HUES6 (cell line): ENCODE data around the gene VSTM4.

Experiments
- H3K27ac ChIP-seq: 2 replicates; pipeline ENCODE4 v1.7.0; 2013; ENCODE audit warnings: low read depth, mild to moderate bottlenecking, low read length, inconsistent platforms
- H3K27me3 ChIP-seq: 2 replicates; pipeline ENCODE4 v1.6.1; 2013; ENCODE audit warnings: low read length; ENCODE audit not compliant: control insufficient read depth, insufficient read depth
- H3K36me3 ChIP-seq: 2 replicates; pipeline ENCODE4 v1.6.1; 2013; ENCODE audit warnings: low read length; ENCODE audit not compliant: control insufficient read depth, insufficient read depth
- H3K4me1 ChIP-seq: 2 replicates; pipeline ENCODE4 v1.6.1; 2013; ENCODE audit warnings: low read length; ENCODE audit not compliant: control insufficient read depth, insufficient read depth
- H3K4me3 ChIP-seq: 2 replicates; pipeline ENCODE4 v1.5.1; 2013; ENCODE audit warnings: low read depth, low read length
- H3K9ac ChIP-seq: one replicate; pipeline ENCODE4 v1.6.1; 2013; ENCODE audit warnings: mild to moderate bottlenecking, low read length
- H3K9me3 ChIP-seq: 2 replicates; pipeline ENCODE4 v1.6.1; 2013; ENCODE audit warnings: low read depth, low read length; ENCODE audit not compliant: control insufficient read depth, insufficient read depth

Gene VSTM4

GRCh38 chr10:49080071-49080470 is 35.3 kb downstream of the VSTM4 start:
- Histone ChIP-seq H3K4me3 (no peak overlapping the region), H3K9ac (no peak overlapping the region), H3K27ac (no peak overlapping the region), H3K36me3 (no peaks in the 10 kb centered on the region), H3K9me3 (no peaks in the 10 kb centered on the region), H3K27me3 (no peaks in the 10 kb centered on the region), H3K4me1 (peaks cover 12% of the 10 kb centered on the region)

GRCh38 chr10:49079499-49079898 is 35.8 kb downstream of the VSTM4 start:
- no peaks in the 10 kb centered on the region for H3K27me3 ChIP-seq
- H3K4me3 ChIP-seq = no peak overlapping the region
- H3K4me1 ChIP-seq = peaks cover 12% of the 10 kb centered on the region
- H3K36me3 ChIP-seq = no peaks in the 10 kb centered on the region
- H3K27ac ChIP-seq = no peak overlapping the region
- H3K9ac ChIP-seq = no peak overlapping the region
- no peaks in the 10 kb centered on the region for H3K9me3 ChIP-seq

- H3K9ac ChIP-seq = no peak overlapping the region
- peaks cover 12% of the 10 kb centered on the region for H3K4me1 ChIP-seq
- H3K27me3 ChIP-seq = no peaks in the 10 kb centered on the region
- H3K4me3 ChIP-seq = no peak overlapping the region
- no peaks in the 10 kb centered on the region for H3K36me3 ChIP-seq
- H3K27ac ChIP-seq = no peak overlapping the region
- no peaks in the 10 kb centered on the region for H3K9me3 ChIP-seq
These were observed 36.2 kb downstream of the VSTM4 start for GRCh38 chr10:49079072-49079471.

- Histone ChIP-seq H3K4me1 (peaks cover 12% of the 10 kb centered on the region), H3K9me3 (no peaks in the 10 kb centered on the region), H3K27me3 (no peaks in the 10 kb centered on the region), H3K9ac (no peak overlapping the region), H3K36me3 (no peaks in the 10 kb centered on the region), H3K27ac (no peak overlapping the region), H3K4me3 (no peak overlapping the region)
These were observed 36.9 kb downstream of the VSTM4 start for GRCh38 chr10:49078433-49078832.

- Histone ChIP-seq H3K4me3 (no peak overlapping the region), H3K4me1 (peaks cover 8% of the 10 kb centered on the region), H3K9ac (no peak overlapping the region), H3K9me3 (peaks cover 5% of the 10 kb centered on the region; the same call in 1 of the 2 replicates), H3K27me3 (no peaks in the 10 kb centered on the region), H3K36me3 (no peaks in the 10 kb centered on the region), H3K27ac (no peak overlapping the region)
These were observed 38.4 kb downstream of the VSTM4 start for GRCh38 chr10:49076741-49077521.

- Histone ChIP-seq H3K36me3 (no peaks in the 10 kb centered on the region), H3K4me3 (no peak overlapping the region), H3K9me3 (peaks cover 10% of the 10 kb centered on the region; the same call in 1 of the 2 replicates), H3K4me1 (peaks cover 2% of the 10 kb centered on the region; the same call in 1 of the 2 replicates), H3K27ac (no peak overlapping the region), H3K27me3 (no peaks in the 10 kb centered on the region), H3K9ac (no peak overlapping the region)
These were observed 39.0 kb downstream of the VSTM4 start for GRCh38 chr10:49076319-49076718.

- no peak overlapping the region for H3K4me3 ChIP-seq
- no peak overlapping the region for H3K27ac ChIP-seq
- no peak overlapping the region for H3K9ac ChIP-seq
- H3K4me1 ChIP-seq = no peaks in the 10 kb centered on the region
- H3K36me3 ChIP-seq = no peaks in the 10 kb centered on the region
- H3K9me3 ChIP-seq = peaks cover 10% of the 10 kb centered on the region; the same call in 1 of the 2 replicates
- no peaks in the 10 kb centered on the region for H3K27me3 ChIP-seq
These were observed 39.6 kb downstream of the VSTM4 start for GRCh38 chr10:49075743-49076142.

- peaks cover 10% of the 10 kb centered on the region; the same call in 1 of the 2 replicates for H3K9me3 ChIP-seq
- H3K27me3 ChIP-seq = no peaks in the 10 kb centered on the region
- H3K9ac ChIP-seq = no peak overlapping the region
- H3K27ac ChIP-seq = no peak overlapping the region
- H3K4me1 ChIP-seq = no peaks in the 10 kb centered on the region
- no peak overlapping the region for H3K4me3 ChIP-seq
- no peaks in the 10 kb centered on the region for H3K36me3 ChIP-seq
These were observed 40.3 kb downstream of the VSTM4 start for GRCh38 chr10:49074836-49075682.

GRCh38 chr10:49072166-49072885 is 43.0 kb downstream of the VSTM4 start:
- no peak overlapping the region for H3K4me3 ChIP-seq
- no peaks in the 10 kb centered on the region for H3K36me3 ChIP-seq
- no peak overlapping the region for H3K27ac ChIP-seq
- peaks cover 10% of the 10 kb centered on the region; the same call in 1 of the 2 replicates for H3K9me3 ChIP-seq
- H3K4me1 ChIP-seq = no peaks in the 10 kb centered on the region
- H3K27me3 ChIP-seq = no peaks in the 10 kb centered on the region; the same call in 1 of the 2 replicates
- no peak overlapping the region for H3K9ac ChIP-seq

- no peak overlapping the region for H3K4me3 ChIP-seq
- H3K4me1 ChIP-seq = no peaks in the 10 kb centered on the region
- peaks cover 10% of the 10 kb centered on the region; the same call in 1 of the 2 replicates for H3K9me3 ChIP-seq
- no peaks in the 10 kb centered on the region for H3K36me3 ChIP-seq
- no peak overlapping the region for H3K27ac ChIP-seq
- no peak overlapping the region for H3K9ac ChIP-seq
- no peaks in the 10 kb centered on the region; the same call in 1 of the 2 replicates for H3K27me3 ChIP-seq
These were observed 44.1 kb downstream of the VSTM4 start for GRCh38 chr10:49071160-49071761.
